Measurements from ENCODE around the gene SMIM35.

The SMIM35 gene

GRCh38 chr11:118108513-118108912 lies 21.8 kb upstream of the SMIM35 start:
- Histone ChIP-seq H3K27ac (ENCODE audit: extremely low read depth, low read depth, low read length) (no peak overlapping the region), H3K4me1 (ENCODE audit: control insufficient read depth, insufficient read depth, low read length) (no peaks in the 10 kb centered on the region), H3K36me3 (ENCODE audit: control insufficient read depth in 2 of 2, insufficient read depth in 1 of 2, low read length in 2 of 2) (no peaks in the 10 kb centered on the region), H3K4me3 (ENCODE audit: low read depth, low read length) (no peak overlapping the region), H3K9me3 (ENCODE audit: control insufficient read depth, insufficient read depth, low read depth, low read length) (no peaks in the 10 kb centered on the region)
- ChIA-PET POLR2A (no interaction called here), CTCF (no interaction called here)
- TF ChIP-seq GLI2 (tag by site-specific recombination; IDR thresholded peaks at IDR 0.05; ENCODE audit: borderline replicate concordance, low read depth) (no peak), GLIS1 (tag by site-specific recombination; IDR thresholded peaks at IDR 0.05) (no peak), HOXD13 (CRISPR knock-in tag; IDR thresholded peaks at IDR 0.05; ENCODE audit: borderline replicate concordance) (no peak), ZNF350 (tag by site-specific recombination; IDR thresholded peaks at IDR 0.05) (no peak), ZNF548 (tag by site-specific recombination; IDR thresholded peaks at IDR 0.05) (no peak), SCRT2 (tag by site-specific recombination; IDR thresholded peaks at IDR 0.05) (no peak), ZNF138 (tag by site-specific recombination; IDR thresholded peaks at IDR 0.05; ENCODE audit: borderline replicate concordance) (no peak)

- no peaks in the 10 kb centered on the region for H3K9me3 ChIP-seq (ENCODE audit: control insufficient read depth, insufficient read depth, low read depth, low read length)
- ChIA-PET POLR2A (no interaction called here), CTCF (no interaction called here)
- no peaks in the 10 kb centered on the region for H3K4me1 ChIP-seq (ENCODE audit: control insufficient read depth, insufficient read depth, low read length)
- no peaks in the 10 kb centered on the region for H3K36me3 ChIP-seq (ENCODE audit: control insufficient read depth in 2 of 2, insufficient read depth in 1 of 2, low read length in 2 of 2)
- H3K27ac ChIP-seq (ENCODE audit: extremely low read depth, low read depth, low read length), result no peak overlapping the region
- no peak overlapping the region for H3K4me3 ChIP-seq (ENCODE audit: low read depth, low read length)
- TF ChIP-seq ZIC2 (tag by site-specific recombination; IDR thresholded peaks at IDR 0.05), result no peak
- no peak for TF ChIP-seq SCRT2 (tag by site-specific recombination; IDR thresholded peaks at IDR 0.05)
- no peak for TF ChIP-seq ZNF404 (tag by site-specific recombination; IDR thresholded peaks at IDR 0.05)
- TF ChIP-seq PATZ1 (tag by site-specific recombination; IDR thresholded peaks at IDR 0.05), result no peak
- no peak for TF ChIP-seq KLF10 (tag by site-specific recombination; IDR thresholded peaks at IDR 0.05)
- TF ChIP-seq ZSCAN16 (tag by site-specific recombination; IDR thresholded peaks at IDR 0.05), result no peak
- no peak for TF ChIP-seq ZBTB7A (tag by site-specific recombination; IDR thresholded peaks at IDR 0.05; ENCODE audit: low read depth)
- no peak for TF ChIP-seq ZNF221 (tag by site-specific recombination; IDR thresholded peaks at IDR 0.05; ENCODE audit: borderline replicate concordance)
- TF ChIP-seq ZNF146 (tag by site-specific recombination; IDR thresholded peaks at IDR 0.05), result no peak
- no peak for TF ChIP-seq ZNF558 (tag by site-specific recombination; IDR thresholded peaks at IDR 0.05)
- no peak for TF ChIP-seq ZNF202 (tag by site-specific recombination; IDR thresholded peaks at IDR 0.05; ENCODE audit: borderline replicate concordance)
- TF ChIP-seq ZNF580 (tag by site-specific recombination; IDR thresholded peaks at IDR 0.05), result no peak
- no peak for TF ChIP-seq ZNF366 (tag by site-specific recombination; conservative IDR thresholded peaks at IDR 0.05)
- no peak for TF ChIP-seq ZNF488 (tag by site-specific recombination; IDR thresholded peaks at IDR 0.05)
- no peak for TF ChIP-seq ZNF391 (tag by site-specific recombination; IDR thresholded peaks at IDR 0.05; ENCODE audit: borderline replicate concordance, low read depth)
- no peak for TF ChIP-seq PRDM4 (tag by site-specific recombination; IDR thresholded peaks at IDR 0.05)
- no peak for TF ChIP-seq PRDM10 (tag by site-specific recombination; IDR thresholded peaks at IDR 0.05)
- TF ChIP-seq ZNF10 (tag by site-specific recombination; IDR thresholded peaks at IDR 0.05), result no peak
- TF ChIP-seq ZEB2 (tag by site-specific recombination; IDR thresholded peaks at IDR 0.05), result no peak
These were observed 20.1 kb upstream of the SMIM35 start for GRCh38 chr11:118106789-118107335.
